MM.1S (cell line): ENCODE results near the gene ZNF526.

Experiments used
- CTCF ChIP-seq: fragments of 300-600 bp; sonication (generic); IDR thresholded peaks from 2 replicates; pipeline ENCODE4 v1.5.1; 2016; ENCODE audit warnings: antibody characterized with exemption, low read length, mixed read lengths
- EZH2 ChIP-seq: fragments of 300-600 bp; sonication (generic); optimal IDR thresholded peaks from 2 replicates; pipeline ENCODE3; 2017; ENCODE audit warnings: low read depth, mild to moderate bottlenecking, antibody characterized with exemption, low read length, mixed read lengths

- TF ChIP-seq CTCF = no peak
- no peak for TF ChIP-seq EZH2
These were observed 13.0 kb downstream of the ZNF526 start for GRCh38 chr19:42233106-42233505.
